Astrocyte of the spinal cord (primary cell): ENCODE results near the gene FADS2.

ENCODE experiments used
- DNase-seq: peaks from one replicate; pipeline ENCODE4 v3.0.0; 2011; ENCODE audit warnings: low read depth, low spot score
- H3K4me3 ChIP-seq: 2 replicates; pipeline ENCODE4 v1.5.1; 2011; ENCODE audit warnings: low read depth, mild to moderate bottlenecking, low read length, moderate library complexity
- in situ Hi-C: cut with HindIII; loops from 2 replicates; pipeline ENCODE4 v1.10.0; 2017; ENCODE audit warnings: low sequenced_read_pairs
- TF ChIP-seq, protein P1 (sequence below): IDR thresholded peaks from 2 replicates; pipeline ENCODE4 v1.5.1; 2012; ENCODE audit warnings: low read depth, mild to moderate bottlenecking, low read length, inconsistent platforms

The FADS2 gene

DNA sequence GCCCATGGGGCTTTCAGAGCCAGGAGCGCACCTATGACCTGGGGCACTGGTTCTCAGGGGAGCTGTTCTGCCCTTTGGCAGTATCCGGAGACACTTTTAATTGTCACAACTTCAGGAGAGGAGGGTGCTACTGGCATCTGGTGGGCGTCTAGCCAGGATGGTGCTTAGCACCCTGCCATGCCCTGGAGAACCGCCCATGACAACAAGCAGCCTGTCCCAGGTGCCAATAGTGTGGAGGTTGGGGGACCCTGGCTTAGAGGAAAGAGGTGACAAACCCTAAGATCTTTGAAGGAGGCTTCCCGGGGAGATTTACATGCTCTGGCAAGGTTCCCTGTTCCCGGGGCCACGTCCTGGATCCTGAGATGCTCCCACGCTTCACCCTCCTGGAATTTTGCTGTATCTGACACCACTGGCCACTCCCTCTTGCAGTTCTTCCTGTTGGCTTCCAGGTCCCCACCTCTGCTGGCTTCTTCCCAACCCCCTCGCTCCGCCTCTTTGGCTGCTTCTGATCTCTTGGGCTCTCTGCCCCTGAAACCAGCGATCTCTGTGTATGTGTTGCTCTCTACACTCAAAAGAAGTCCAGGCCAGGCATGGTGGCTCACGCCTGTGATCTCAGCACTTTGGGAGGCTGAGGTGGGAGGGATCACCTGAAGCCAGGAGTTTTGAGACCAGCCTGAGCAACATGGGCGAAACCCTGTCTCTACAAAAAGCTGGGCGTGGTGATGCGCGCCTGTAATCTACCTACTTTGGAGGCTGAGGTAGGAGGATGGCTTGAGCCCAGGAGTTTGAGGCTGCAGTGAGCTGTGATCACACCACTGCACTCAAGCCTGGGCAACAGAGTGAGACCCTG, 32.2 kb downstream of the FADS2 start:
- in situ Hi-C loops, result no loop called here
- DNase-seq, result no peak
- TF ChIP-seq, protein P1, sequence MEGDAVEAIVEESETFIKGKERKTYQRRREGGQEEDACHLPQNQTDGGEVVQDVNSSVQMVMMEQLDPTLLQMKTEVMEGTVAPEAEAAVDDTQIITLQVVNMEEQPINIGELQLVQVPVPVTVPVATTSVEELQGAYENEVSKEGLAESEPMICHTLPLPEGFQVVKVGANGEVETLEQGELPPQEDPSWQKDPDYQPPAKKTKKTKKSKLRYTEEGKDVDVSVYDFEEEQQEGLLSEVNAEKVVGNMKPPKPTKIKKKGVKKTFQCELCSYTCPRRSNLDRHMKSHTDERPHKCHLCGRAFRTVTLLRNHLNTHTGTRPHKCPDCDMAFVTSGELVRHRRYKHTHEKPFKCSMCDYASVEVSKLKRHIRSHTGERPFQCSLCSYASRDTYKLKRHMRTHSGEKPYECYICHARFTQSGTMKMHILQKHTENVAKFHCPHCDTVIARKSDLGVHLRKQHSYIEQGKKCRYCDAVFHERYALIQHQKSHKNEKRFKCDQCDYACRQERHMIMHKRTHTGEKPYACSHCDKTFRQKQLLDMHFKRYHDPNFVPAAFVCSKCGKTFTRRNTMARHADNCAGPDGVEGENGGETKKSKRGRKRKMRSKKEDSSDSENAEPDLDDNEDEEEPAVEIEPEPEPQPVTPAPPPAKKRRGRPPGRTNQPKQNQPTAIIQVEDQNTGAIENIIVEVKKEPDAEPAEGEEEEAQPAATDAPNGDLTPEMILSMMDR, result no peak

DNA sequence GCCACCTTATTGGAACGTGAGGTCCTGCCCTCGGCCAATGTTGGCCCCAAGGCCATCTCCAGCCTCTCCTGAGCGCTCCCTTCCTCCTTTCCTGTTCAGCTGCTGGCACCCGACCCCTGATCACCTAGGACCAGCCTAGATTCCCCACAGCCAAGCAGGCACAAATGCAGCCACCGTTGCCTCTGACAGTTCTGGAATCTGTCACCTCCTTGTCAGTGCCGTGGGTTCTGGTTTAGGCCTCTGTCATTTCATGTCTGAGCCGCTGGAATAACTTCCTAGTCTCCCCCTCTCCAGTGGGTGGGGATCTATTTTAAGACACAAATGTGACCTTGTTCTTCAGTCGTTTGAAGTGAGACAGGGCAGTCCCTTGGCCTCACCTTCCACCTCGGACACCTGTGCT, 33.5 kb downstream of the FADS2 start:
- DNase-seq, result no peak
- in situ Hi-C loops, result no loop called here
- TF ChIP-seq, protein P1, result no peak
- H3K4me3 ChIP-seq, result no peak overlapping the region

More for the DNA sequence above, 32.2 kb downstream of the FADS2 start:
- H3K4me3 ChIP-seq, result no peak overlapping the region

DNA sequence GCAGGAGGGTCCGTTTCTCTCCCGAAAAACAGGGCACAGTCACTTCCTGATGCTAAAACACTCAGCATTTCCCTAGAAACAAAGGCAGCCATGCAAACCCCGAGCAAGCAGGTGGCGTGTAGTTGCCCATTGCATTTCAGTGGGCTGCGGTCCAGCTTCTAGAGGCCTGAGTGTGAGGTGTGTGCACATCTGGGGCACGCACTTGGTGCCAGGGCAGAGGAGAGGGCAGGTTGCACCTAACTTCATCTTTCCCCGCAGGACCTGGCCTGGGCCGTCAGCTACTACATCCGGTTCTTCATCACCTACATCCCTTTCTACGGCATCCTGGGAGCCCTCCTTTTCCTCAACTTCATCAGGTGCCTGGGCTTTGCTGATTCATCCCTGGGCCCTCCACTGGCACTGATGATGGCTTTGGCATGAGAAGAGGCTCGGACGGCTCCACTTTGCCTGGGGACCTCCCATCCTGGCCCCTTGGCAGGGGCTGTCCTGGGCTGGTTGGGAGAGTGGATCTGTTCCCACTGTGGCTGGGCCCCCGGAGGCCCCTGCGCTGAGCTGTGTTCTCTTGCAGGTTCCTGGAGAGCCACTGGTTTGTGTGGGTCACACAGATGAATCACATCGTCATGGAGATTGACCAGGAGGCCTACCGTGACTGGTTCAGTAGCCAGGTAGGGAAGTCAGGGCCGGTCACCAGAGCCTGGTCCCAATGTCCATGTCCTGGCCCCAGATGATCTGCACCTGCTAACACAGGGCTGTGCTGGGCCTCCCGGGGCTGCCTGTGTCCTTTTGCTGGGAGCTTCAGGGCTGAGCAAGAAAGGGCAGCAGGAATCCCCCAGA, 34.8 kb downstream of the FADS2 start:
- in situ Hi-C loops, result no loop called here
- no peak overlapping the region for H3K4me3 ChIP-seq
- TF ChIP-seq, protein P1, result no peak

DNA sequence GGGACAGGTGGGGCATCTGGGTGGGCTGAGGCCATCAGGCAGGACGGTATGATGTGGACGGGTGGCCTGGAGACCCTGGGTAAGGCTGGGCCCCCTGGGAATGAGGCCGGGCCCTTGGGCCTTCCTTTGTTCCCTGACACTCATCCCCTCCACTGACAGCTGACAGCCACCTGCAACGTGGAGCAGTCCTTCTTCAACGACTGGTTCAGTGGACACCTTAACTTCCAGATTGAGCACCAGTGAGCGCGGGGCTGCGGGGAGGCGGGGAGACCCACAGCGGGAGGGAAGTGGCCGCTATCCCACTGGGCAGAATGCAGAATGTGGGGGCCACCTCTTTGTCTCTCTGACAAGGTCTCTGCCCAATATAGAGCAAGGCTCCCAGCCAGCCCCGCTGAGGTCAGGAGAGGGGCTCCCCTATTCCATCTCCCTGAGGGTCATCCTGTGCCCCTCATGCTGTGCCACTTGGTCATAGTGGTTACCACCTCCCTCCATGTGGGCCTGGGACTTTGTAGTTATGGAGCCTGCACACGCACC, 35.5 kb downstream of the FADS2 start:
- no peak for DNase-seq
- TF ChIP-seq, protein P1, result no peak
- H3K4me3 ChIP-seq, result no peak overlapping the region
- in situ Hi-C loops, result no loop called here

More for the DNA sequence above, 34.8 kb downstream of the FADS2 start:
- DNase-seq, result no peak

DNA sequence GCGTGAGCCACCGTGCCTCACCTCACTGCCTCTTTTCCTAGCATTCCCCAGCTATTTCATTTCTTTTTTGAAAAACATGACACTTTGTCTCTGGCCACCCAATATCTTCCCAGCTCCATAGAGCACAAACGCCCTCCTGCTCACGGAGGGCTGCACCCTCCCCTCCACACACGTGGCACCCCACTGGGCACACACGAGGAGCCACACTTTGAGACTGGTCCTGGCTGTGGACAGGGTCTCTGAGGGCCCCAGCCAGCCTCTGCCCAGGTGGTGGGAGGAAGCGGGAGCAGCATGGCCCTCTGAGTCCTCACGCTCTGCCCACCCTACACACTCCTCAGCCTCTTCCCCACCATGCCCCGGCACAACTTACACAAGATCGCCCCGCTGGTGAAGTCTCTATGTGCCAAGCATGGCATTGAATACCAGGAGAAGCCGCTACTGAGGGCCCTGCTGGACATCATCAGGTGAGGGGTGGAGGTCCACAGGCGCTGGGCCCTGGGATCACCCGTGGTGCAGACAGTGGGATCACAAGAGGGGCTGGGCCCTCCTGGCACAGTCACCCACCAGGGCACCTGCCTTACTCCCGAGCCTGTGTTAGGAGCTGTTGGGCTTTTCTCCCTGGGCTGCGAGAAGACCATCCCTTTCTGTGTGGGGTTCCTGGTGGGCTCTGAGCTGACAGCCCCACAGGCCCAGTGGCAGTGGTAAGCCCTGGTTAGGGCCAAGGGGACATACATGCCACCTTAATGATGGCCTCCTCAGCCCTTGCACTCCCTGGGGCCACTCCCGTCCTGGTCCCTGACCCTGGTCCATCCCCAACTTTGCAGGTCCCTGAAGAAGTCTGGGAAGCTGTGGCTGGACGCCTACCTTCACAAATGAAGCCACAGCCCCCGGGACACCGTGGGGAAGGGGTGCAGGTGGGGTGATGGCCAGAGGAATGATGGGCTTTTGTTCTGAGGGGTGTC, 37.0 kb downstream of the FADS2 start:
- TF ChIP-seq, protein P1, result no peak
- DNase-seq, result no peak
- in situ Hi-C loops, result no loop called here
- no peak overlapping the region for H3K4me3 ChIP-seq
